Measurements from ENCODE around the gene OR13G1.

DNA sequence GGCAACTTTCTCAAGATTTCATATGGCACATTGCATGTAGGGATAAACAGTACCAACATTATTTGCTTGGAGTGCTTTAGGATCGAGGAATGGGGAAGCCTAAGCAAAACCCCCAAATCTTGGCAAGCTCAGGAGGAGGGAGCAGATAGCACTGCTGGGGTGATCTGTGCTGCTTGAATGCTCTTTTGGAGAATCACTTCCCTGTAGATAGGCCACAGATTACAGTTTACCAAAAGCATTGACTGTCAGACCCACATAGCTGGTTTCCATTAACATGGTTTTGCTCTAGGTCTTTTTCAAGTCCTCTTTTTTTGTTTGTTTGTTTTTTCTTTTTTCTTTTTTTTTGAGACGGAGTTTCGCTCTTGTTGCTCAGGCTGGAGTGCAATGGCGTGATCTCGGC lies 36.8 kb downstream of the OR13G1 start:
- TF ChIP-seq CTCF (IDR thresholded peaks at IDR 0.05) (no peak), POLR2A (IDR thresholded peaks at IDR 0.05) (no peak)

Measured in esophagus squamous epithelium (tissue), 4 donors.